AG10803 (cell line): ENCODE measurements around the gene RNF157.

Source experiments
- DNase-seq: peaks from one replicate; pipeline ENCODE4 v3.0.0; 2010; ENCODE audit warnings: low read depth
- H3K4me3 ChIP-seq: 2 replicates; pipeline ENCODE4 v1.5.1; 2011; ENCODE audit warnings: mild to moderate bottlenecking, low read length, control low read depth
- CTCF ChIP-seq: conservative IDR thresholded peaks from 2 replicates; pipeline ENCODE4 v1.5.1; 2011; ENCODE audit warnings: mild to moderate bottlenecking, low read length, control low read depth, inconsistent platforms

The RNF157 gene

GRCh38 chr17:76107509-76107908, 132.8 kb downstream of the RNF157 start:
- H3K4me3 ChIP-seq, result no peak overlapping the region
- 0 out of 2 replicates have a peak, but pooled peaks have one; percentile 8 for TF ChIP-seq CTCF
- no peak for DNase-seq

DNA sequence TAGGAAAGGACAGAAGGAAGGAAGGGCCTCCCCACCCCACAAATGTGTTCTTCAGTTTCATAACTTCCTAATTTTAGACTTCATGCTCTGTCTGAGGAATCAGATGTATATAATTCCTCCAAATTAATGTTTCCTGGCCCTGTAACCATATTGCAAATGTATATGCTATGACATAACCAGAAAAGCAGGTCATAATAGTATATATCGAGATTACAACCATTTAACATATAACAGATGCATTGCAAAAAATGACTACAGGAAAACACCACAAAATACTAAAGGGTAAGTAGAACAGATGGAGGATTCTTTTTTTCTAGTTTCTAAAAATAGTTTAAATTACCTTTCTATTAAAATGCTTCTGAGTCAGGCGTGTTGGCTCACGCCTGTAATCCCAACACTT, 133.6 kb downstream of the RNF157 start:
- no peak for TF ChIP-seq CTCF
- H3K4me3 ChIP-seq, result no peak overlapping the region
- no peak for DNase-seq

DNA sequence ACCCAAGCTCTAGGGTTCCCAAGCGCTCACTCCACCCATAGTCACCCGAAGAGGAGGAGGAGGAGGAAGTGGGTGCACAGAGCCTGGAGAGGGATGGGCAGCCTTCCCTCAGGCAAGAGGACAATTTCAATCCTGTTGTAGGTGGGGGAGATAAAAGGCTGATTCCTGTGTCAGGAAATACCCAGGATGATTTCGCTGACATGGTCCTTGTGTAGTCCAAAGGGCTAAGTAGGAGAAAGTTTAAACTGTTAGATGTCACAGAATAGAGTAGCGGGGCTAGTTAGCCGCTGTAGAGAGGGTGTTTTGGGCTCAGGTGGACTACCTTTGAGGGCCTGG, 135.4 kb downstream of the RNF157 start:
- DNase-seq, result no peak
- no peak overlapping the region for H3K4me3 ChIP-seq
- TF ChIP-seq CTCF, result no peak

GRCh38 chr17:76104140-76104895, 136.0 kb downstream of the RNF157 start:
- DNase-seq, result no peak
- TF ChIP-seq CTCF, result no peak
- peak overlapping the region; percentile 96 for H3K4me3 ChIP-seq

- 0 out of 2 replicates have a peak, but pooled peaks have one; percentile 24 for TF ChIP-seq CTCF
- peak; percentile 85 for DNase-seq
- peak within 1 kb of the TSS; percentile 96 for H3K4me3 ChIP-seq
Observed at GRCh38 chr17:76103274-76104139, 136.8 kb downstream of the RNF157 start, which contains the start of gene EXOC7. Gene EXOC7 (minus strand): TSS chr17:76103787. CDS start chr17:76103692, 95 bp downstream.

- no peak for DNase-seq
- peak overlapping the region; percentile 96 for H3K4me3 ChIP-seq
- no peak for TF ChIP-seq CTCF
Observed at GRCh38 chr17:76102944-76103273, 137.4 kb downstream of the RNF157 start.
